Muscle layer of duodenum (tissue), 2 donors: ENCODE data around the gene SRSF11.
A peak's percentile ranks its signal among the peaks of the same experiment; 100 is the strongest.

Experiments used
- H3K27ac ChIP-seq: one replicate; pipeline ENCODE4 v1.7.0; 2013; ENCODE audit warnings: mild to moderate bottlenecking, low read length
- H3K27me3 ChIP-seq: one replicate; pipeline ENCODE4 v1.7.0; 2013; ENCODE audit warnings: low read depth, mild to moderate bottlenecking, control low read depth, low read length
- H3K36me3 ChIP-seq, 2 donors: one replicate each; pipeline ENCODE4 v1.7.0; 2013; ENCODE audit warnings: low read length in 2 of 2, control low read depth in 1 of 2, mild to moderate bottlenecking in 1 of 2; ENCODE audit not compliant: insufficient read depth in 2 of 2, control insufficient read depth in 1 of 2
- H3K4me1 ChIP-seq, 2 donors: one replicate each; pipeline ENCODE4 v1.7.0; 2013; ENCODE audit warnings: low read length in 2 of 2, mild to moderate bottlenecking in 2 of 2, control low read depth in 1 of 2, moderate library complexity in 1 of 2; ENCODE audit not compliant: insufficient read depth in 2 of 2, control insufficient read depth in 1 of 2
- H3K4me3 ChIP-seq, 2 donors: one replicate each; pipeline ENCODE4 v1.7.0; 2013; ENCODE audit warnings: low read length in 2 of 2, low read depth in 1 of 2, mild to moderate bottlenecking in 1 of 2
- H3K9me3 ChIP-seq, 2 donors: one replicate each; pipeline ENCODE4 v1.7.0; 2013; ENCODE audit warnings: low read length in 2 of 2, control low read depth in 1 of 2, mild to moderate bottlenecking in 1 of 2; ENCODE audit not compliant: control insufficient read depth in 1 of 2
- donor health status: healthy.

Gene SRSF11

GRCh38 chr1:70222716-70223235, 1.6 kb downstream of the SRSF11 start:
- Histone ChIP-seq H3K27me3 (no peaks in the 10 kb centered on the region), H3K9me3 (no peaks in the 10 kb centered on the region), H3K4me3 (peak overlapping the region; percentile 68 to 77), H3K4me1 (peaks cover 13 to 50% of the 10 kb centered on the region in 2 donors), H3K36me3 (peaks cover 11 to 22% of the 10 kb centered on the region in 2 donors), H3K27ac (peak overlapping the region; percentile 94)

- Histone ChIP-seq H3K27me3 (no peaks in the 10 kb centered on the region), H3K9me3 (no peaks in the 10 kb centered on the region), H3K36me3 (peaks cover 26 to 32% of the 10 kb centered on the region in 2 donors), H3K27ac (no peak overlapping the region), H3K4me3 (no peak overlapping the region), H3K4me1 (peaks cover 16 to 57% of the 10 kb centered on the region in 2 donors)
These were observed 3.8 kb downstream of the SRSF11 start for GRCh38 chr1:70224954-70225353.

GRCh38 chr1:70227439-70227838, 6.3 kb downstream of the SRSF11 start:
- H3K27me3 ChIP-seq = no peaks in the 10 kb centered on the region
- H3K4me3 ChIP-seq = no peak overlapping the region
- H3K27ac ChIP-seq = no peak overlapping the region
- peaks cover 16 to 50% of the 10 kb centered on the region in 2 donors for H3K4me1 ChIP-seq
- H3K36me3 ChIP-seq = peaks cover 34 to 47% of the 10 kb centered on the region in 2 donors
- H3K9me3 ChIP-seq = no peaks in the 10 kb centered on the region

- H3K4me1 ChIP-seq = peaks cover 9 to 38% of the 10 kb centered on the region in 2 donors
- no peaks in the 10 kb centered on the region for H3K27me3 ChIP-seq
- no peak overlapping the region for H3K4me3 ChIP-seq
- H3K27ac ChIP-seq = no peak overlapping the region
- H3K9me3 ChIP-seq = no peaks in the 10 kb centered on the region
- peaks cover 45 to 58% of the 10 kb centered on the region in 2 donors for H3K36me3 ChIP-seq
These were observed 7.5 kb downstream of the SRSF11 start for GRCh38 chr1:70228670-70229069.

- Histone ChIP-seq H3K9me3 (no peaks in the 10 kb centered on the region), H3K4me3 (no peak overlapping the region), H3K36me3 (peaks cover 59 to 69% of the 10 kb centered on the region in 2 donors), H3K27me3 (no peaks in the 10 kb centered on the region), H3K27ac (no peak overlapping the region), H3K4me1 (peaks cover 9 to 14% of the 10 kb centered on the region in 2 donors)
These were observed 10.3 kb downstream of the SRSF11 start for GRCh38 chr1:70231475-70231874.

GRCh38 chr1:70234733-70235132, 13.6 kb downstream of the SRSF11 start:
- no peaks in the 10 kb centered on the region for H3K27me3 ChIP-seq
- peaks cover 76 to 81% of the 10 kb centered on the region in 2 donors for H3K36me3 ChIP-seq
- no peak overlapping the region for H3K4me3 ChIP-seq
- H3K9me3 ChIP-seq = no peaks in the 10 kb centered on the region
- H3K27ac ChIP-seq = no peak overlapping the region
- H3K4me1 ChIP-seq = no peaks in the 10 kb centered on the region

- H3K36me3 ChIP-seq = peaks cover 85 to 88% of the 10 kb centered on the region in 2 donors
- H3K4me1 ChIP-seq = no peaks in the 10 kb centered on the region
- no peak overlapping the region for H3K27ac ChIP-seq
- H3K27me3 ChIP-seq = no peaks in the 10 kb centered on the region
- no peak overlapping the region for H3K4me3 ChIP-seq
- H3K9me3 ChIP-seq = no peaks in the 10 kb centered on the region
These were observed 18.8 kb downstream of the SRSF11 start for GRCh38 chr1:70239940-70240339.

- Histone ChIP-seq H3K9me3 (no peaks in the 10 kb centered on the region), H3K4me3 (no peak overlapping the region), H3K36me3 (peaks cover 96 to 98% of the 10 kb centered on the region in 2 donors), H3K4me1 (no peaks in the 10 kb centered on the region), H3K27me3 (no peaks in the 10 kb centered on the region), H3K27ac (no peak overlapping the region)
These were observed 25.9 kb downstream of the SRSF11 start for GRCh38 chr1:70247122-70247521.

- Histone ChIP-seq H3K27ac (no peak overlapping the region), H3K4me1 (no peaks in the 10 kb centered on the region), H3K9me3 (no peaks in the 10 kb centered on the region), H3K4me3 (no peak overlapping the region), H3K36me3 (peaks cover 91 to 93% of the 10 kb centered on the region in 2 donors), H3K27me3 (no peaks in the 10 kb centered on the region)
These were observed 26.6 kb downstream of the SRSF11 start for GRCh38 chr1:70247768-70248167.

GRCh38 chr1:70248729-70249128, 27.5 kb downstream of the SRSF11 start:
- no peak overlapping the region for H3K27ac ChIP-seq
- no peaks in the 10 kb centered on the region for H3K4me1 ChIP-seq
- no peak overlapping the region for H3K4me3 ChIP-seq
- H3K9me3 ChIP-seq = no peaks in the 10 kb centered on the region
- no peaks in the 10 kb centered on the region for H3K27me3 ChIP-seq
- H3K36me3 ChIP-seq = peaks cover 87 to 88% of the 10 kb centered on the region in 2 donors

GRCh38 chr1:70256664-70257063, 35.5 kb downstream of the SRSF11 start:
- no peaks in the 10 kb centered on the region for H3K9me3 ChIP-seq
- peaks cover 14 to 18% of the 10 kb centered on the region in 2 donors for H3K36me3 ChIP-seq
- no peaks in the 10 kb centered on the region for H3K27me3 ChIP-seq
- no peak overlapping the region for H3K27ac ChIP-seq
- no peaks in the 10 kb centered on the region for H3K4me1 ChIP-seq
- H3K4me3 ChIP-seq = no peak overlapping the region

GRCh38 chr1:70264839-70265238, 43.7 kb downstream of the SRSF11 start:
- Histone ChIP-seq H3K27ac (no peak overlapping the region), H3K27me3 (no peaks in the 10 kb centered on the region), H3K4me3 (no peak overlapping the region), H3K4me1 (no peaks in the 10 kb centered on the region), H3K36me3 (peaks cover 6 to 47% of the 10 kb centered on the region in 2 donors), H3K9me3 (peaks cover 0 to 6% of the 10 kb centered on the region in 2 donors)
